Left hindlimb (tissue), 1 donor: ENCODE results near the gene RPP21.

Source experiments
- DNase-seq: peaks from one replicate; pipeline ENCODE4 v3.0.0-alpha.2; 2018

RPP21 gene

DNA sequence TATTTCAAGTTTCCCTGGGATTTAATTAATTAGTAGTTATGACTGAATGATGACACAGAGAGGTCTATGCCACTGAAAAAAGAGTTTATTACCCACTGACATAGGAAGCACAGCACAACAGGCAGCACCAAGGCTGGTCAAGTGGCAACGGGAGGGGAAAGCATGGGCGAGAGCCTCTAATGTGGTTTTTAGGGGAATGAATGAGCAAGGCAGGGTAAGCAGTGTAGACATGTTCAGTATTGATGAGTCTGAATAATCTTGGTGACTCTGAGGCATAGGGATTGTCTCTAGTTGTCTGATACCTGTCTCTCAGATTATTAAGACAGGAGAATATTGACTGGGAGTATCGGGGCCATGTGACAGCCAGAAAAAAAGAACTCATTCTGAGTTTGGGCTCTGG is 46.3 kb downstream of the RPP21 start:
- no peak for DNase-seq

DNA sequence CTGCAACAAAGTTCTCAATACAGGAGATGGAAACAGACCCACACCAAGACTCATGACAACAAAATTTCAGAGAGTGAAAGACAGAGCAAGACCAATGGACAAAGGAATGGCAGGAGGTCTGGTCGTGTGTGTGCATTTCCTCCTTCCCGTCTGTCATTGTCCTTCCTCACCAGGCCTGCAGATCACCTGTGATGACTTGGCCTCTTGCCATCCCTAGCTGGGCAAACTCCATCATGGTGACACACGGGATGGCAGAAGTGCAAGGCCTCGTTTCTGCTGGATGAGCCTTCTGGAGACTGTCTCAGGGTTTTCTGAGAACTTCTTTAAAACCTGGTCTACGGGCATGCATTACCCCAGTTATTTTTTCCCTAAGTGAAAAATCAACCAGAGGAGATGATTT is 49.2 kb downstream of the RPP21 start:
- DNase-seq, result no peak
